Activated gamma-delta T cell treated with Interleukin-2 at 50 U/mL for 16 hours (primary cell): ENCODE data around the gene THSD7B.

Experiments used
- DNase-seq: peaks from one replicate; pipeline ENCODE4 v3.0.0-alpha.2; 2020

THSD7B gene

GRCh38 chr2:137208431-137208891 is 443.1 kb downstream of the THSD7B start:
- no peak for DNase-seq

DNA sequence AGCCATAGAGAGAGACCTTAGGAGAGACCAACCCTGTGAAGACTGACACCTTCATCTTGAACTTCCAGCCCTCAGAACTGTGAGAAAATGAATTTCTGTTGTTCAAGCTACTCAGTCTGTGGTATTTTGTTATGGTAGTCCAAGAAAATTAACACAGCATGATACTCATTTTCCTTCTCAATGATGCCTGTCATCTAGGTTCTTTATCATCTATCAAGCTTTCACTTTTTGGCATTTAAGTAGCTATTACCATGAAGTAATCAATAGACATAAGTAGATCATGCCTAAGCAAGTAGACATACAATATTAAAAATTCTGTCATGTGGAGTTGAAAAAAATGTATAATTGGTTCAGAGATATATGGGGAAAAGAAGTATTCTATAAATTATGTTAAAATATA is 444.7 kb downstream of the THSD7B start:
- no peak for DNase-seq

DNA sequence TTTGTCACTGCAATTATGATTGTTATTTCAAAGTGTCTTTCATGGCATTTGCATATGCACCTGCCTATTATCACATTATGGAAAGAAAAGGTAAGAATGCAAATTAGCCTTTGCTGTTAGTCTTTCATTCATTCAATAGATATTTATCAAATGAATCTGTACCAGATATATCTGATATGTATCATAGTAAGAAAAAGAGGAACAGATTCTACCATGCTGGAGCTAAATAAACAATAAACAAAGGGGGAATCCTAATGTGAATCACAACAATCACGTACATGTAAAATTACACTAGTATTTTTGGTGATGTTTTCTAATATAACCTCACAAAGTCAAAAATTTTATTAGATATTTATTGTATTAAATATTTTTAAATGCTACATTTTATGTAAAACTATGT is 446.4 kb downstream of the THSD7B start:
- DNase-seq, result no peak

DNA sequence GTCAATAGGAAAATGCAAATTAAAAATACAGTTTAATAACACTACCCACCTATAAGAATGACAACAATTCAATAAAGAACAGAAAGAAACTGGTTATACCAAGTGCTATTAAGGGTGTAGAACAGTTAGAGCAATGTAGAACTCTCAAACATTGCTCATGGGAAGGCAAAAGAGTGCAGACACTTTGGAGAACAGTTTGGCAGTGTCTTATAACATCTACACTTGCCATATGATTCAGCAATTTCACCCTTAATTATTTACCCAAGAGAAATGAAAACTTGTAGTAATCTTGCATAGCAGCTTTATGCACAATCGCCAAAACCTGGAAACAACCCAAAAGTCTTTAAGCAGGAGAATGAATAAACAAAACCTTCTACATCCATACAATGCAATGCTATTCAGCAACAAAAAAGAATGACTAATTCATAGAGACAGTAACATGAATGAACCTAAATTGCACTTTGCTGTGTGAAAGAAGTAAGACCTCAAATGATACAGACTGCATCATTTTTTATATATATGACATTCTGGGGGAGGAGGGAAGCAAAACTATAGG is 455.2 kb downstream of the THSD7B start:
- no peak for DNase-seq

- no peak for DNase-seq
Measured at GRCh38 chr2:137221797-137222492, 456.6 kb downstream of the THSD7B start.

DNA sequence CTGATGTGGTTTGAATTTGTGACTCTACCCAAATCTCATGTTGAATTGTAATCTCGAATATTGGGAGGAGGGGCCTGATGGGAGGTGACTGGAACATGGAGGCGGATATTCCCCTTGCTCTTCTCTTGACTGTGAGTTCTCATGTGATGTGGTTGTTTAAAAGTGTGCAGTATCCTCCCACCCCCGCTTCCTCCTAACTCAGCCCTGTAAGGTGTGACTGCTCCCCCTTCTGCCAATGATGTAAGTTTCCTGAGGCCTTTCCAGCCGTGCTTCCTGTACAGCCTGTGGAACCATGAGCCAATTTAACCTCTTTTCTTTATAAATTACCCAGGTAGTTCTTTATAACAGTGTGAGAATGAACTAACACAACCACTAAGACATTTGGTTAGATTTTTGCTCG is 458.4 kb downstream of the THSD7B start:
- DNase-seq, result no peak

- no peak for DNase-seq
Measured at GRCh38 chr2:137228566-137228965, 463.2 kb downstream of the THSD7B start.

GRCh38 chr2:137229834-137230233 is 464.5 kb downstream of the THSD7B start:
- no peak for DNase-seq

DNA sequence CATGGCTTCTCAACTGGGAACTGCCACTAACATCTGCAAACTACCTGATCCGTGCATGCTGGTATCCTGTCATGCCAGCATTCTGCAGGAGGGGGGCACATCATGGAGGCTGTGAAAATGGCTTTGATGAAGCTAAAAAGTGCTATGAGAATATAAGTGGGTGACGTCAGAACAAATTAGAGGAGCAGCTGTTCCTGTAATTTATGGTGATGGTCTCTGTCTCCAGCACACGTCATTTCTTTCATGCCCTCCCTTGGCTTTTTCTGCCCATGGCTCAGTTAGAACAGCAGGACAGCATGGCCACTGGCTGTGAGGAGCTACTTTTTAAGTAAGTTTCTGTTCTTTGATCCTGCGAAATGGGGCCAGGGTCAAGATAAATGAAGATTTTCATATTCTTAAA is 466.3 kb downstream of the THSD7B start:
- no peak for DNase-seq

DNA sequence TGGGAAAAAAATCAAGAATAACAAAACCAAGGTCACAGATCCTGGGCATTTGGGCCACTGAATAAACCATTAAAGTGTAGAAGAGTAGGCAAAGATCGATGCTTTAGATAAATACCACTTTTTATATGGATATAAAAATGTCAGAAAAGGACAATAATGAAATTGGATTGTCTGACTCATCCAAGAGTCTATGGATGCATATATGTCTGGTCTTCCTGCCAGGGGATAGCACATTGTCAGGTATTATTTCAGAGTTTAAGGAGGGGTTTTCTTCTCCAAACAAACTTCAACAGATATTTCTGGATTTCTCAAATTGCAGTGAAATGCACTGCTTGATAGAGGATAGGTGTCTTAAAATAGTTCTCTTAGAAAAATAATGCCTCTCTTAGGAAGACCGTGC is 466.7 kb downstream of the THSD7B start:
- no peak for DNase-seq

- no peak for DNase-seq
Measured at GRCh38 chr2:137233091-137233490, 467.7 kb downstream of the THSD7B start.

GRCh38 chr2:137237055-137237454 is 471.7 kb downstream of the THSD7B start:
- DNase-seq, result no peak

DNA sequence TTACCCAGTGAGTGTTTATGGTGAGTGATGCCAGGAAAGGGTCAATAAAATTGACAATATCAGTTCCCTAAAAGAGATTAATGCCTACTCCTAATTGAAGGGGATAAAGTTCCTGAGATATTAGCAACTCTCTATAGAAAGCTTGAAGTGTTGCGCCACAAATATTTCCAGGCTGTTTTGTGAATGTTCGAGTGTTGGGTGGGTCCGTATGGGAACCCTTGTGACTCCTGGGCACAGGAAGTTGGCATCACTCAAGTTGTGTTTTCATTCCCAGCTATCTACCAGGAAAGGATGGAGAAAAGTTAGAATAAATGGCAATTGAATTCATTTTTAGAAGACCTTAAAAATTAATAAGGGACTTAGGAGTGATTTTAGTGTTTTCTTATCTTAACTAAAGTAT is 472.7 kb downstream of the THSD7B start:
- no peak for DNase-seq

- no peak for DNase-seq
Measured at GRCh38 chr2:137249463-137250130, 484.3 kb downstream of the THSD7B start.

DNA sequence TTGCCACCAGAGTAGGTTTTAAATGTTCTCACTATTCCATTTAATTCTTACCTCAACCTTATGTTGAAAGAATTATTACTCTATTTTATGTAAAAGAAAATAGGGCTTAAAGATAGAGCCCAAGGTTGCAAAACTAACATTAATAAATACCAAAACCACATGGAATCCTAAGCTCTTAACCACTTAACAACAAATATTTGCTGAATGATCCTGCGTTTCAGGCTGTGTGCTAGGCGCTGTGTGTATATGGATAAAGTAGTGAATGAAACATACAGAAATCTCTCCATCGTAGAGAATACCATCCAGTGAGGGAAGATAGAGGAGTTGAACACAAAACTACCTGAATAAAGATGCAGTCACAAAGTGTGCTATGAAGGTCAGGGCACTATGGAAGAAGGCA is 485.1 kb downstream of the THSD7B start:
- no peak for DNase-seq

DNA sequence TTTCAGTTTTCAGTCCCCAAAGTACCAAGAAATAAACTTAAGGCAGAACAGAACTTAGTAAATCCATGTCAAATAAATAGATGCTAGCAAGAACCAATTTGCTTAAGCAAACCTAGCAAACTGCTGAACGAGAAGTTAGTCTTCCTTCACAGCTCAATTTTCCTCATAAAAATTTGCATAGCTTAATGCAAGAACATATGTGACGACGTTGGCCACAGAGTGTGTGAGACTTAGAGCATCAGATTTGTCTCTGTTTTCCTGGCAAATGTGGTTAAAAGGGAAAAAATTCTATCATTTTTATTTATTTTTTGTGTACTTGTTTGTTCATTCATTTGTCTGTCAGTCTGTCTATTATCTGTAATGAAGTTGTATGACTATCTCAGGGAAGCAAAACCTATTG is 485.7 kb downstream of the THSD7B start:
- DNase-seq, result no peak

- DNase-seq, result no peak
Measured at GRCh38 chr2:137252934-137253333, 487.6 kb downstream of the THSD7B start.

DNA sequence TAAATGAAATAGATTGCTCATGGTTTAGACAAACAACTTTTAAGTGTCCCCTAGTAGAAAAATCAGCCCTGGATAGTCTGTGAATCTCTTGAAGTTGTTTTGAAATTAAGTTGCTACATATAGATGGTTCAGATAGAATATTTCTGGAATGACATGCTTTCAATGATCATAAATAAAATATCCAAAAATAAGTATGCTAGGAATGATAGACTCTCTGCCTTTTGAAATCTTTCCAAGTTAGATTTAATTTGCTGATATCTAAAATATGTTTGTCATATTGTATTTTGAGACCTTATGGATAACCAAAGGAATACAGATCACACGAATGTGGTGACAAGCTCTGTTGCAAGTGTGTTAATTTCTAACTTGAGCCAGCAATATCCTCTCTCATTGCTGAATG is 488.7 kb downstream of the THSD7B start:
- DNase-seq, result no peak

DNA sequence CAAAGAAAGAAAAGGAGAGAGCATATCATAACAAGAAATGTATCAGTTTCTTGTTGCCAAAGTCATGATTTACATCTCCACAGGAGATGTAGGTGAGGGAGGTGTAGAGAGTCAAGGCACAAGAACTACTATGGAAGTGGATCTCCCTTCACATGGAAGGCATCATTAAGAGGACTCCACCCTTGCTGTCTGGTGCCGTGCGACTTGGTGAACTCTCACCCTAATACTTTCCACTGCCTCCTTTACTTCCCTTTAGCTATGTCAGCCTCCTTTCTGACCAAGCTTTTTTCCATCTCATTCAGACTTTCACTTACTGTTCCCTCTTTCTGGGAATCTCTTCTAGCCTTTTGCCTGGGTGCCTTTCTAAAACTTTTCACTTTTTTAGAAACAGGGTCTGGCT is 490.0 kb downstream of the THSD7B start:
- no peak for DNase-seq

GRCh38 chr2:137255990-137256389 is 490.6 kb downstream of the THSD7B start:
- no peak for DNase-seq

DNA sequence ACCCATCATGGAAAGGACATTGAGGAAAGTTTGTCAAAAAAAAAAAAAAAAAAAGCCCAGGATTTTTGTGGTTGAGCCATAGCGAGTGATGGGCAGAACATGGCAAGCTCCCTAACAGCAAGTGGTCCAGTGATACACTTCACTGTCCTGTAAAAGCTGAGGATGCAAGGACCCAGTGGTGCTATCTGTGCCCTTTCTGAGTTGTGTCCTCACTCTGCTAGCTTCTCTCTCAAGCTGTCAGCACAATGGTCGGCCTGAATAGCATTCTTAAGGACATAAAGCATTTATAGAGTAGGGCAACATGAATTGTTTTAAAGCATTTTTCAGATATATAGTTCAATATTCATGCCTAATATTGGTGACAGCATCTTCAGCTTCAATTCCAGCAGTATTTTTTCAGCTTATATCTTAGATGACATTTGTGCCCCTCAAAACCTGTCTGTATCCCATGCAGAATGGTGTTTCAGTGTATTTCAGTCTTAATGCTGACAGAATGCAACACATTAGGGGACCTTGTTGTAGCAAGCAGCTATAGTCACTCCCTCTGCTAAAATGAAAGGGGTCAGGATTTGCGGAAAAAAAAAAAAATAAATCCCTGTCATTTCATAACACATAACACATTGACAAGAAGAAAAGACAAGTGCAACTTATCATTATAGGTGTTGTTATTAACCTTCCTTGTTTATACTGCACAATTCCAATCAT is 496.7 kb downstream of the THSD7B start:
- DNase-seq, result no peak

DNA sequence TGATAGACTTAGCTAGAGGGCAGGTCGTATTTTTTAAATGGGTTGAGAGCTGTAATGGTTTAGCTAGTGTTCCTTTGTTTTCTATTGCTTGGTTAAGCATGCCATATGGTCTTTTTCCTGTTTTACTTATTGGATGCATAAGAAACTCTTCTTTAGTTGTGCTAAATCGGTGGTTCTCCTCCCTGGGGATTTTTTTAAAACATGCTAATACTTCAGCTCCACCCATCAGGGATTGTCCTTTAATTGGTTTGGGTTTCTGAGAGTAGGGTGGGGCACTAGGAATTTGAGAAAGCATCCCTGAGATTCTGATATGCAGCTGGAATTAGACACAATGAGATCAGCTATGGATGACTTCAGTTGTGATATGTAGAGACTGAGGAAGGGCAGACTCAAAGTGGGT is 497.2 kb downstream of the THSD7B start:
- no peak for DNase-seq

DNA sequence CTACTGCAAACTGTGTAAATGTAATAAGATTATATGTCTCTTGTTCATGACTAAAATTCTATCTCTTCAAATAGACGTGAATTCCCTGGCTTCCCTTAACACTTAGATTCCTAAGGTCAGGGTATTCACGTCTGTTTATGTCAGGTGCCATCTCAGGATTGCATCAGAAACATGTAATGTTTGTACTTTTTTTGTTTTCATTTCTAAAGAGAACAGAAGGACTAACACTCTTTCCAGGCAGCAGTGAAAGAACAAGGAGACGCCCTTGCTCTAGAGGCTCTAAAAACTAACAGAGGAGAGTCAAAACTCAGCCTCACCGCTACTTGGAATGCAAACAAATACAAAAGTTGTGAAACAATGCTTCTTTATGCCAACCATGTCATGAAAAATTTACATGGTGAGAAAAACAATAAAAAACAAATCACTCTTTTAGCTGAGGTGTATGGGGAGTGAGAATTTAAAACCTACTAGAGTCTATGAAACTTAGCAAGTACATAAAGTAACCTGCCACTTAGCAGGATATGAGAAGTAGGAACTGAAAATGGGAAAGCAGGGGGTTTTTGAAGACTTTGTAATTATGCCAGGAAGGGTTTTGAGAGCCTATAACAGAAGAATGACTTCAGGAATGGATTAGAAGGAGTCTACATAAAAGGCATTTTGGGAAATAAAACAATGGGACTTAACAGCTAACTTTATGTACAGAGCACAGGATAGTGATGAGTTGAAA is 522.7 kb downstream of the THSD7B start:
- DNase-seq, result no peak
